ENCODE data around the gene ELF1. TPM values are rescaled to one million over a fixed set of nuclear protein-coding genes. Genes with fewer than 3 reads are reported as not detected.

Gene ELF1
- total and polyA plus RNA-seq, 8 donors: 9.4 to 61.6 (median 36.7) TPM

GRCh38 chr13:40996426-40997092 is 22.6 kb downstream of the ELF1 start:
- no peak overlapping the region for H3K4me3 ChIP-seq
- no peak for ATAC-seq
- no peaks in the 10 kb centered on the region for H3K9me3 ChIP-seq
- no peak for TF ChIP-seq CTCF (IDR thresholded peaks at IDR 0.05)
- intact Hi-C loops (cut with DNase I): loop anchor here in 2 of 3 donors (10.0 kb wide), 1 partner anchor 58 kb away; no protein-coding TSS in a partner anchor
- H3K36me3 ChIP-seq: no peaks in the 10 kb centered on the region
- H3K4me1 ChIP-seq: peaks cover 23 to 51% (median 47%) of the 10 kb centered on the region in 3 donors
- WGBS, 2 donors: 87 to 94% methylated on average over 5 of the region's 5 CpGs
- FAIRE-seq: no peak
- DNase-seq: no peak
- H3K27me3 ChIP-seq: no peaks in the 10 kb centered on the region
- peak overlapping the region in 1 of 4 donors; percentile 6 for H3K27ac ChIP-seq

DNA sequence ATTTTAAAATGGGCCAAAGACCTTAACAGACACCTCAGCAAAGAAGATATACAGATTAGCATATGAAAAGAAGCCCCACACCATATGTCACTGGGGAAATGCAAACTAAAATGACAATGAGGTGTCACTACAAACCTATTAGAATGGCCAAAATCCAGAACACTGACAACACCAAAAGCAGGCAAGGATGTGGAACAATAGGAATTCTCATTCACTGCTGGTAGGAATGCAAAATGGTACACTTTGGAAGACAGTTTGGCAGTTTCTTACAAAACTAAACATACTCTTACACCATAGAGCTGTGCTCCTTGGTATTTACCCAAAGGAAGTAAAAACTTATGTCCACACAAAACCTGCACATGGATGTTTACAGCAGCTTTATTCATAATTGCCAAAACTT is 23.1 kb downstream of the ELF1 start:
- no peak for TF ChIP-seq CTCF (IDR thresholded peaks at IDR 0.05)
- Histone ChIP-seq H3K4me3 (no peak overlapping the region), H3K27ac (peak overlapping the region in 1 of 4 donors; percentile 85), H3K4me1 (peaks cover 23 to 53% (median 48%) of the 10 kb centered on the region in 3 donors), H3K36me3 (no peaks in the 10 kb centered on the region), H3K9me3 (no peaks in the 10 kb centered on the region), H3K27me3 (no peaks in the 10 kb centered on the region)
- ATAC-seq (no peak), FAIRE-seq (no peak), DNase-seq (no peak)
- intact Hi-C loops (cut with DNase I): loop anchor here in 2 of 3 donors (10.0 kb wide), 1 partner anchor 59 kb away; no protein-coding TSS in a partner anchor

DNA sequence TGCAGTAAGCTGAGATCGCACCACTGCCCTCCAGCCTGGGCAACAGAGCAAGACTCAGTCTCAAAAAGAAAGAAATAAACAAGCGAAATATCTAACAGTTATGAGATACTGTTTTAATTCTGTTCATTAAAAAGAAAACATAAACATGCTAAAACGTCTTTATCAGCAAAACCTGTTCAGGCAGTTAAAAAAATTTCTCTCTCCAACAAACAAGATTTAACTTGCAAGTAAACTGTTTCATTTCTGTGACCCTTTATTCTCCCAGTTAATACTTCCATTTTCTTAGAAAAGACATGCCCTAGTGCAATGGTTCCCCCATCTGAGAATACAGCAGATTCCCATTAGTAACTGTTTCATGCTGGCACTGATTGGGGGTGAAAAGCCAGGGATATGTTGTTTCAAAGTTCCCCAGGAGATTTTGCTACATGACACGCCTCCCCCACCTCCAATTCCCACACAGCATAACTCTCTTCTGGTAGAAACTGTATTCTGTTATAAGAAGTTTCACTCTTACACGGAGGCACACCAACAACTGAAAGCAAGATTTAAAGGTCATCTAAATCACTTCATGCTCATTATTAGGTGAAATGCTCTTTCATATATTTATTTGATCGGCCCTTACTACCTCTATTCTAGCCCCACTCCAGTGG is 24.4 kb downstream of the ELF1 start:
- peaks cover 23 to 64% (median 53%) of the 10 kb centered on the region in 3 donors for H3K4me1 ChIP-seq
- FAIRE-seq (no peak), ATAC-seq (peak in 2 of 4 donors; percentile 4 to 5), DNase-seq (no peak)
- no peaks in the 10 kb centered on the region for H3K9me3 ChIP-seq
- WGBS, 2 donors: 29 to 38% methylated on average over 6 of the region's 6 CpGs
- intact Hi-C loops (cut with DNase I): loop anchor here in 2 of 3 donors (10.0 kb wide), 1 partner anchor 60 kb away; no protein-coding TSS in a partner anchor
- H3K36me3 ChIP-seq: no peaks in the 10 kb centered on the region
- H3K27me3 ChIP-seq: no peaks in the 10 kb centered on the region
- H3K4me3 ChIP-seq: no peak overlapping the region
- peak overlapping the region; percentile 22 to 85 (median 62) for H3K27ac ChIP-seq
- TF ChIP-seq CTCF (IDR thresholded peaks at IDR 0.05): no peak

- peak; percentile 94 for FAIRE-seq
- H3K4me1 ChIP-seq: peaks cover 23 to 67% (median 58%) of the 10 kb centered on the region in 3 donors
- ATAC-seq: peak; percentile 90 to 96 (median 95)
- peak overlapping the region; percentile 22 to 85 (median 62) for H3K27ac ChIP-seq
- TF ChIP-seq CTCF (IDR thresholded peaks at IDR 0.05): peak in 2 of 4 donors; percentile 30 to 48
- intact Hi-C loops (cut with DNase I): loop anchor here in 2 of 3 donors (10.0 kb wide), 1 partner anchor 61 kb away; no protein-coding TSS in a partner anchor
- H3K27me3 ChIP-seq: no peaks in the 10 kb centered on the region
- H3K4me3 ChIP-seq: no peak overlapping the region
- H3K36me3 ChIP-seq: no peaks in the 10 kb centered on the region
- H3K9me3 ChIP-seq: no peaks in the 10 kb centered on the region
- DNase-seq: peak in 3 of 6 donors; percentile 74 to 81 (median 76)
These were observed 25.1 kb downstream of the ELF1 start for GRCh38 chr13:40993987-40994386.
